ACC112 (cell line): ENCODE data around the gene NEK6.

ENCODE experiments used
- H2AFZ ChIP-seq: fragments of 200-600 bp; sonication (generic); one replicate; pipeline ENCODE4 v1.6.0; 2017; ENCODE audit warnings: antibody characterized with exemption, low read length; ENCODE audit not compliant: unreplicated experiment
- H3K27ac ChIP-seq: fragments of 200-600 bp; sonication (generic); 2 replicates; pipeline ENCODE4 v1.5.1; 2014; ENCODE audit warnings: low read depth, mild to moderate bottlenecking, antibody characterized with exemption, low read length, moderate library complexity
- H3K27me3 ChIP-seq: fragments of 200-600 bp; sonication (generic); 2 replicates; pipeline ENCODE4 v1.6.1; 2014; ENCODE audit warnings: mild to moderate bottlenecking, antibody characterized with exemption, low read length, moderate library complexity, mixed read lengths; ENCODE audit not compliant: insufficient read depth
- H3K36me3 ChIP-seq: fragments of 200-600 bp; sonication (generic); 2 replicates; pipeline ENCODE4 v1.6.1; 2016; ENCODE audit warnings: mild to moderate bottlenecking, antibody characterized with exemption, low read length, moderate library complexity, mixed read lengths; ENCODE audit not compliant: insufficient read depth
- H3K4me1 ChIP-seq: fragments of 200-600 bp; sonication (generic); one replicate; pipeline ENCODE4 v1.6.1; 2016; ENCODE audit warnings: low read length, mixed read lengths; ENCODE audit not compliant: insufficient read depth, unreplicated experiment, control insufficient read depth
- H3K4me3 ChIP-seq: fragments of 200-600 bp; sonication (generic); 2 replicates; pipeline ENCODE4 v1.5.1; 2014; ENCODE audit warnings: mild to moderate bottlenecking, low read depth, low read length
- H3K79me2 ChIP-seq: fragments of 200-600 bp; sonication (generic); one replicate; pipeline ENCODE4 v1.6.0; 2016; ENCODE audit warnings: low read length; ENCODE audit not compliant: control insufficient read depth, unreplicated experiment, insufficient read depth

Gene NEK6

GRCh38 chr9:124376329-124376728 is 118.6 kb downstream of the NEK6 start:
- Histone ChIP-seq H3K79me2 (peaks cover 83% of the 10 kb centered on the region), H3K27ac (no peak overlapping the region), H3K36me3 (peaks cover 31% of the 10 kb centered on the region), H3K4me1 (peaks cover 24% of the 10 kb centered on the region), H3K27me3 (no peaks in the 10 kb centered on the region), H3K4me3 (no peak overlapping the region), H2AFZ (no peak overlapping the region)

- Histone ChIP-seq H3K79me2 (peaks cover 71% of the 10 kb centered on the region), H3K36me3 (peaks cover 34% of the 10 kb centered on the region)
Observed at GRCh38 chr9:124377551-124378406, 120.0 kb downstream of the NEK6 start.

GRCh38 chr9:124381170-124381945 is 123.6 kb downstream of the NEK6 start:
- Histone ChIP-seq H2AFZ (no peak overlapping the region), H3K79me2 (peaks cover 81% of the 10 kb centered on the region), H3K27ac (peak overlapping the region; percentile 48), H3K4me3 (no peak overlapping the region), H3K4me1 (peaks cover 24% of the 10 kb centered on the region), H3K27me3 (no peaks in the 10 kb centered on the region), H3K36me3 (peaks cover 37% of the 10 kb centered on the region)

More at GRCh38 chr9:124377551-124378406, 120.0 kb downstream of the NEK6 start:
- no peak overlapping the region for H2AFZ ChIP-seq
- H3K27me3 ChIP-seq = no peaks in the 10 kb centered on the region
- no peak overlapping the region for H3K27ac ChIP-seq
- peaks cover 16% of the 10 kb centered on the region for H3K4me1 ChIP-seq
- H3K4me3 ChIP-seq = no peak overlapping the region

GRCh38 chr9:124384210-124384609 is 126.5 kb downstream of the NEK6 start:
- H3K79me2 ChIP-seq = peaks cover 83% of the 10 kb centered on the region
- peaks cover 25% of the 10 kb centered on the region for H3K4me1 ChIP-seq
- H3K36me3 ChIP-seq = peaks cover 24% of the 10 kb centered on the region
- no peak overlapping the region for H2AFZ ChIP-seq
- H3K4me3 ChIP-seq = no peak overlapping the region
- no peaks in the 10 kb centered on the region for H3K27me3 ChIP-seq
- H3K27ac ChIP-seq = no peak overlapping the region

- H3K79me2 ChIP-seq = peaks cover 83% of the 10 kb centered on the region
- no peak overlapping the region for H3K27ac ChIP-seq
- no peaks in the 10 kb centered on the region for H3K27me3 ChIP-seq
- H3K36me3 ChIP-seq = peaks cover 23% of the 10 kb centered on the region
- H3K4me1 ChIP-seq = peaks cover 31% of the 10 kb centered on the region
- no peak overlapping the region for H3K4me3 ChIP-seq
- H2AFZ ChIP-seq = no peak overlapping the region
Observed at GRCh38 chr9:124384846-124385245, 127.1 kb downstream of the NEK6 start.

GRCh38 chr9:124385623-124386022 is 127.9 kb downstream of the NEK6 start:
- no peak overlapping the region for H3K4me3 ChIP-seq
- H3K27me3 ChIP-seq = no peaks in the 10 kb centered on the region
- no peak overlapping the region for H2AFZ ChIP-seq
- H3K27ac ChIP-seq = no peak overlapping the region
- peaks cover 39% of the 10 kb centered on the region for H3K4me1 ChIP-seq
- H3K79me2 ChIP-seq = peaks cover 85% of the 10 kb centered on the region
- peaks cover 17% of the 10 kb centered on the region for H3K36me3 ChIP-seq

- H3K27ac ChIP-seq = no peak overlapping the region
- peaks cover 87% of the 10 kb centered on the region for H3K79me2 ChIP-seq
- no peaks in the 10 kb centered on the region for H3K27me3 ChIP-seq
- H3K36me3 ChIP-seq = peaks cover 17% of the 10 kb centered on the region; the same call in 1 of the 2 replicates
- no peak overlapping the region for H2AFZ ChIP-seq
- peaks cover 42% of the 10 kb centered on the region for H3K4me1 ChIP-seq
- H3K4me3 ChIP-seq = no peak overlapping the region
Observed at GRCh38 chr9:124386201-124386600, 128.5 kb downstream of the NEK6 start.

GRCh38 chr9:124388275-124389048 is 130.7 kb downstream of the NEK6 start:
- Histone ChIP-seq H2AFZ (no peak overlapping the region), H3K79me2 (peaks cover 88% of the 10 kb centered on the region), H3K4me1 (peaks cover 55% of the 10 kb centered on the region), H3K36me3 (peaks cover 10% of the 10 kb centered on the region; the same call in 1 of the 2 replicates), H3K4me3 (no peak overlapping the region), H3K27ac (no peak overlapping the region), H3K27me3 (no peaks in the 10 kb centered on the region)

- no peak overlapping the region for H3K4me3 ChIP-seq
- peaks cover under 1% of the 10 kb centered on the region; the same call in 1 of the 2 replicates for H3K36me3 ChIP-seq
- H3K27ac ChIP-seq = no peak overlapping the region
- peaks cover 88% of the 10 kb centered on the region for H3K79me2 ChIP-seq
- H2AFZ ChIP-seq = no peak overlapping the region
- peaks cover 64% of the 10 kb centered on the region for H3K4me1 ChIP-seq
- no peaks in the 10 kb centered on the region for H3K27me3 ChIP-seq
Observed at GRCh38 chr9:124389146-124389939, 131.6 kb downstream of the NEK6 start.
